Stimulated activated CD4-positive, alpha-beta T cell treated with anti-CD3 and anti-CD28 coated beads, Interleukin-2, amount 100 ng/mL, for 24 hours (primary cell): Measurements from ENCODE around the gene CD101.

Source experiments
- DNase-seq, 2 donors: peaks; one replicate each; pipeline ENCODE4 v3.0.0-alpha.2; 2020

CD101 gene

GRCh38 chr1:116987256-116987555 lies 14.4 kb upstream of the CD101 start:
- DNase-seq = peak; percentile 73 to 74

GRCh38 chr1:116988248-116988647 lies 13.3 kb upstream of the CD101 start:
- DNase-seq = no peak

- no peak for DNase-seq
These were observed 12.7 kb upstream of the CD101 start for GRCh38 chr1:116988908-116989307.

DNA sequence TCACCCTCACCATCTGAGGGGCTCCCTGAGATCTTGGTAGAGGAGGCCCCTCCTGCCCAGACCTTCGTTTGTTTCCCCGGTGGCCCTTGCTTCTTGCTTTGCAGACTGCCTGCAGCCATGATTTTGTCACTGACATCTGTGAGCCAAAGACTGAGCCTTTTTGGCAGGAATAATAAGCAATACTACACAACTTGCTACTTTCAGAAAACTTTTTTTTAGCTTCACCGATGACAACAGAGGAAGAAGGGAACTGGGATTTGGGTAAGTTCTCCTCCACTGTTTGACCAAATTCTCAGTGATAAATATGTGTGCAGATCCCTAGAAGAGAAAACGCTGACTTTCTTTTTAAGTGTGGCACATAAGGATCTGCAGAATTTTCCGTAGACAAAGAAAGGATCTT lies 11.7 kb upstream of the CD101 start:
- DNase-seq = no peak

DNA sequence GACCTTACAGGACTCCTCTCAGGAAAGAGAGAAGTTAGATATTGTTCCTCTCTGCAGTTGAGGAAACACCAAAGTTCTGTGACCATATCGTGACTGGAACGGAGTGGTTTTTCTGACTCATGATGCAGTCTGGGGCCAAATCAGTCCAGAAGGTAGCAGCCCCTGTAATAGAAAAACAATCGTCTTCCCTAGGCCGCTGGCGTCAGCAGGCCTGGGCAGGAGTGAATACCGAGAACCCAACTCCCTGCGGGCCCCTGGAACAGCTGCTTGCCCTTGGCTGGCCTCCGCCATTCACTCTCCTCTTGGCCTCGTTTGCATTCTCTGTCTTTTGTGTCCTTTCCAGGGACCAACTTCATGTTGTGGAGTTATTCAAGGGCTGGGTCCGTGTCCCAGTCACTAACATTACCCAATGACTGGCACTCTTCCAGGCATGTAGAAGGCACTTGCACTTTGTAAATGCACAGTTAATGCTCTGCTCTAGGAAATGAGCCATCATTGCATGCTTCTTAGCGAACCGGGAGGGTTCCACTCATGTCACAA lies 10.9 kb upstream of the CD101 start:
- no peak for DNase-seq

DNA sequence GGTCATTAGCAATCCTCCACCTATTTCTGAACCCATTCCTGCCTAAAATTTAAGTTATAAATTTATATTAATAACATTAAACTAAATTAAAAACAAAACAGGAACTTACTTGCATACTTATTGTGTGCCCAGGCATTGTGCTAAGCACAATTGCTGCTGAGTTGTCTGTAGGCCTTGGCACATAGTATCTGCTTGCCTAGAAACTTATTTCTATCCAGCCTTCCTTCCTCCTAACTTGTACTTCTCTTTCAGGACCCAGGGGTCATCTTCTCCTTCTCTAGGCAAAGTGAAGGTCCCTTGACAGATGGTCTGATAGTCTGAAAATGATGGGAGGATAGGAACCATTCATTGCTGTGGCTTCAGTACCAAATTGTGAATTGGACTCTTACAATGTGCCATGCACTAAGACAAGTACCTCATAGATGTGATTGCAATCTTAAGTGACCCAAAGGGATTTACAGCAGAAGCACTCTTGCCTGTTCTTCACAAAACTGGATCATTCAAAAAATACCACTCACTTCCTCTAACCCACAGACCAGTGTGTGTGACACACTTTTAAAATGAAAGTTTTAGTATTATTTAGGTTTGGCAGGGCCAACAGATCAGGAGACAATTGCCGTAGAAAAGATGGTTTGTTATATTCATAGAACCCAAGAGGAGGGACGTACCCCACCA lies 10.3 kb upstream of the CD101 start:
- no peak for DNase-seq

DNA sequence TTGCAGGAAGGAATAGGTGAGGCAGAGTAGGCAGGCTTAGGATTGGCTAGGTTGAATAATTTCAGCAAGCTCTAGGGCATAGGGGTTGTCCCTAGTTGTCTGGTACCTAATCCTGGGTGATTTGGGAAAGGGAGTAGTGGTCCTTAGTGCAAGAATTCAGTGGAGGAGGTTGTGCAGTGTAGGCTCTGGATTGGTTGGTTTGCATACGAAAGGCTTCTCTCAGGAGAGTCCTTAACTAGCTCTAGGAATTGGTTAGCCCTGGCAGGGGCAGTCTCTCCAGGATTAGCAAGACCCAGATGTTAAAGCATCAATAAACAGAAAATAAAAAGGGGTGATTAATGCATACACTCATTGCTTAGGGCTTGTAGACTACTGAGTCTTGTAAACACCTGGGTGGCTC lies 9.6 kb upstream of the CD101 start:
- DNase-seq = no peak

DNA sequence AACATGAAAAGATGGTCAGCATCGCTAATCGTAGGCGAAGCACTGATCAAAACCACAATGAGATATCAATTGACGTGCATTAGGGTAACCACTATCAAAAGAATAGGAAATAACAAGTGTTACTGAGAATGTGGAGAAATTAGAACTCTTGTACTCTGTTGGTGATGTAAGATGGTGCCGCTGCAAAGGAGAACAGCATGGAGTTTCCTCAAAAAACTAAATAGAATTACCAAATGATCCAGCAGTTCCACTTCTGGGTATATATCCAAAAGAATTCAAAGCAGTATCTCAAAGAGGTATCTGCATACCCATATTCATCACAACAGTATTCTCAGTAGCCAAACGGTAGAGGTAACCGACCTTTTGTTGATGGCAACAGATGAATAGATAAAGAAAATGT lies 8.3 kb upstream of the CD101 start:
- DNase-seq = no peak

GRCh38 chr1:116994411-116994810 lies 7.1 kb upstream of the CD101 start:
- no peak for DNase-seq

DNA sequence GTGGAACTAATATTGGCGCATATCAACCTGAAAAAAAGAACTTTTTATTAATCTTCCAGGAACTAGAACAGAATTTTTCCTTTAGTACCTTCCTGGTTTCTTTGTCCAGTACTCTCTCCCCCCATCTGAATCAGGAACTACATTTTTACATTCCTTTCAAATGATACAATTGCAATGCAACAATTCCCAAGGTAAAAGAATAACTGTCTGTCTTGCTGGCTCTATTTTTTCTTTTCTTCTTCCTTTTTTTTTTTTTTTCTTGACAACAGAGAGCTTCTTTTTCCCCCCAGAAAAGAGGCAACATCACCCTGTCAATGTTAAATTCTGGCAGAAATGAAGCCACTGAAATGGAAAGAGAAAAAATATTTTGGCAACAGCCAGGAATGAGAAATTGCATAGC lies 4.5 kb upstream of the CD101 start:
- no peak for DNase-seq

DNA sequence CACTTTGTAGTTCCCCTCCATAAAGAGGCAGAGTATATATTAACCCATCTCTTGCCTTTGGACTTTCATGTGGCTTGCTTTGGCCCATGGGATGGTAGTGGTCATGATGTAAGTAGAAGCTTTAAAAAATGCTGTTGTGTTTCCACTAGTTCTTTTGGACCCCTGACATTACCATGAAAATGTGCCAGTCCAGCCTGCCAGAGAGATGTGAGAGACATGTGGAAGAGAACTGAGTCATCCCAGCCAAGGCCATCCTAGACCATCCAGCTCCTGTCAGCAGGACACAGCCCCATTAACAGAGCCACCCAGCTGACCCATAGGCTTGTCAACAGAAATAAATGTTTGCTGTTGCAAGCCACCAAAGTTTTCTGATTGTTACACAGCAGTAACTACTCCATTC lies 3.9 kb upstream of the CD101 start:
- no peak for DNase-seq

DNA sequence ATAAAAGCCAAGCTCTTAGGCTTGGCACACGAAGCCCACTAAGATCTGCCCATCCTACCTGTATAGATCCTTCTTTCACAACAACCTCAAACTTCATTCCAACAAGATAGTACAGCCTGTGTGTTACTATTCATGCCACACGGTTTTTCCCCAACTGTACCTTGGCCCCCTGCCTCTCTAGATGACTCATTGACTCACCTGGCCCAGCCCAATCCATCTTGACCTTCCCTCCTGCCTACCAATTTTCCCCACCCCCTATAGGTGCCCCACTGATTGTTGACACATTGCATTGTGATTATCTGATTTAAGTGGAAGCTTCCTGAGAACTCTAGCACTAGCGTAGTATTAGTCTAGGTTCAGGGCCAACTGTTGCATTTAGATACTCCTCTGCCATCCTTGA lies 2.0 kb upstream of the CD101 start:
- no peak for DNase-seq

DNA sequence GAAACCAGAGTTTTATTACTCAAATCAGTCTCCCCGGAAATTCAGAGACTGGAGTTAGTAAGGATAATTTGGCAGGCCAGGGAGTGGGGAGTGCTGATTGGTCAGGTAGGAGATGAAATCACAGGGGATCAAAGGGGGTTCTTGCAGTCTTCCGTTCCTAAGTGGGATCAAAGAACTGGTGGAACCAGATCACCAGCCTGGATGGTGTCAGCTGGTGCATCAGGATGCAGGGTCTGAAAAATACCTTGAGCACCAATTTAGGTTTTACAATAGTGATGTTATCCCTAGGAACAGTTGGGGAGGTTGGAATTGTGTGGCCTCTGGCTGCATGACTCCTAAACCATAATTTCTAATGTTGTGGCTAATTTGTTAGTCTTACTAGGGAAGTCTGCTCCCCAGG lies 1.4 kb upstream of the CD101 start:
- no peak for DNase-seq

DNA sequence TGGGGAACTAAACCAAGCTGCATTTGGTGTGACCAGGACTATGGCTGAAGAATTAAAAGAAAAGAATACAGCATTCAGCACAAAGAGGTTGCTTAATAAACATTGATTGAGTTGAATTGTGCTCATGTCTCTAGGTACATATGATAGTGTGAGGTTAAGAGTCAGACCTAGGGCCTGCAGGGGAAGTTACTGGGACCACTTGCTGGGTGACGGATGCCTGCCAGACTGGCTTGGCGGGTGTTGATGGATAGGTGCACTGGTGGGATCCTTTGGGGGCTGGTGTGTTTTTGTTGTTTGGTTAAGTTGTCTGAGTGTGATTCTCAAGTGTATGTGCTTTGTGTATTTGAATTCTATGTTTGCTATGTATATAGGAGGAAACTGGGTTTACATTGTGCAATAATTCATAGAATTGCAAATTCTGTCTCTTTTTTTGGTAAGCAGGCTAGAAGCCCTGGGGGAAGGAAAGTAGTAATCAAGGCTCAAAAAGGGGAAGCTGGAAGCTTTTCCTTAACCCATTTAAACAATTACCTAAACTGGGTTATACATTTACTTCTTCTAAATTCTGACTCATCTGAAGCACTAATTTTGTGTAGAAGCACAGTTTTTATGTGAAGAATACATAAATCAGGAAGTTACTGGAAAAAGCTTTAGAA lies 1.8 kb downstream of the CD101 start:
- DNase-seq = no peak

DNA sequence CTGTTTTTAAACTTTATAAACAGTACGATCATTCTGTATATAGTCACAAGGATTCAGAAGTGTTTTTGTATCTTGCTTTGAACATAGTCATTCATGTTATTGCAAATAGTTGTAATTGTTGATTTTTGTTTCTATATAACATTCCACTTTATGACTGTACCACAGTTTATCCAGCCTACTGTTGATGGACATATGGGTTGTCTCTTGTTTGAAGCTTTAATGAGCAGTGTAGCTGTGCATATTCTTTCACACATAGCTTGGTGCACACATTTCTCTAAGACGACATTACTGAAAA lies 6.1 kb downstream of the CD101 start:
- DNase-seq = no peak

DNA sequence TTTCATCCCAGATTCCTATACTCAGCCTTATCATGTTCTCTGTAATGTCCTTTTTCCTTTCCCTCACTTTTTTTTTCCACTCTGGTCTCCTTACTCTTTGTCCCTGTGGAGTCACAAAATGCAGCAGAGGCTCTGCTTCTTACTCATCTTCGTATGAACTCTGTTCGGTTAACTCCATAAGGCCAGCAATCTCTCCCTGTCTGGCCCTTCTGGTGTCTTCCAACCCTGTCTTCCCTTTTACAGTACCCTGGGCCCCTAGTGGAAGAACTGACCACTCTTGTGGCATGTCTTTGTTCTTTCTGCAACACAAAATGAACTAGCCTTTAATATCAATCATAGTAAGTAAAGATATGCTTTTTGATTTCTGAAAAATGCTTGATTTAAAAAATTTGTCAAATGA lies 7.1 kb downstream of the CD101 start:
- no peak for DNase-seq

- no peak for DNase-seq
These were observed 7.6 kb downstream of the CD101 start for GRCh38 chr1:117009132-117009531.

DNA sequence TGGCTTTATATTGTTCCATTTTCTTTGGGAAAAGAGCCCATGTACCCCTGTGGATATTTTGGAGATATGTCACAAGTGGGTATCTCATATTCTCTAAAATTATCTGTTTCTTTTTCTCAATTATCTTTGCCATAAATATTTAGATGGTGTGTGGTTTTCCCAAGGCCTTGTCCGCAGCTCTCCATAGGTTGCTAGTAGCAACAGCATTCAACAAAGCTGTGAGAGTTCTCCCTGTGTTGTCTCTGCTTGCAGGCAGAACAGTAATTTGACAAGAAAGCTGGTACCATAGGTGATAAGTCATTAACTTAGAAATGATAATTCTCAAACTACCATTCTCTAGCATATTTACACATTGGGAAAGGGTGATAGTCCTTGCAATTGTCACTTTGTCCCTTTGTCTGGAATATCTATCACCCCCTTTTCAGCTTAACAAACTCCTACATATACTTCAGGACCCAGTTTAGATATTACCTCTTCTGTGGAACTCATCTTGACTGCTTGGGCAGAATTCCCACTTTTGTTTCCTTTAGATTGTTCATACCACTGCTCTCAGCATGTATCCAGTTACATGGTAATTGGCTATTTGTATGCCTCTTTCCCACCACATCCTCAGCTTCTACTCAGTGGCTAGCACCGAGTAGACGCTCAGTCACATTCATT lies 8.9 kb downstream of the CD101 start:
- DNase-seq = no peak

DNA sequence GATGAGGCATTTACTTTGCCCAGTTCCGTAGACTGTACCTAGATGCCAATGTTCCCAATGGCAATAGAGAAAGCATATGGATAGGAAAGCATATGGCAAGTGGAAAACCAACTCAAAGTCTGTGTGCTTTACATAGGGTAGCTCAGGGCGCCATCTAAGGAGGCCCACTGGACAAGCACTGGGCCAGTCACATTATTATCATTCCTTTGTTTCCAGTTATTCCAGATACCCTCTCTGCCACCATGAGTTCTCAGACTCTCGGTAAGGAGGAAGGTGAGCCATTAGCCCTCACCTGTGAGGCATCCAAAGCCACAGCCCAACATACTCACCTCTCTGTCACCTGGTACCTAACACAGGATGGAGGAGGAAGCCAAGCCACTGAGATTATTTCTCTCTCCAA lies 9.8 kb downstream of the CD101 start:
- no peak for DNase-seq

- DNase-seq = no peak
These were observed 11.8 kb downstream of the CD101 start for GRCh38 chr1:117013309-117013858.

GRCh38 chr1:117014209-117014608 lies 12.6 kb downstream of the CD101 start:
- DNase-seq = peak; percentile 16 to 25

DNA sequence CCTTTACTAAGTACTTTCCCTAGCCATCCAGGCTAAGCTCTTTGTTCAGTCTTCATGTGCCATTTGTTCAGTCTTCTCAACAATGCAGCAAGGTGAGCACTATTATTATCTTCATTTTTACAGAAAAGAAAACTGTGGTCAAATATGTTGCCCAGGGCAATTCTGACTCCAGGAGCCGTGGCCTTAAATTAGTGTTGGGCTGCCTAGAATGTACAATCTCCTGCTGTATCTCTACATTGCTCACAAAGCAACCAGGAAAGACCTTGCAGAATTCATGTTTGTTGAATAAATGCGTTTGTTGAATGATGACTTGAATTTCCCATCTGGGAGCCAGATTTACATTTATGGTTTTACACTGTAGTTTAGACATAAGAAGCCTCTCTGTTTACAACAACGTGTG lies 14.2 kb downstream of the CD101 start:
- no peak for DNase-seq

DNA sequence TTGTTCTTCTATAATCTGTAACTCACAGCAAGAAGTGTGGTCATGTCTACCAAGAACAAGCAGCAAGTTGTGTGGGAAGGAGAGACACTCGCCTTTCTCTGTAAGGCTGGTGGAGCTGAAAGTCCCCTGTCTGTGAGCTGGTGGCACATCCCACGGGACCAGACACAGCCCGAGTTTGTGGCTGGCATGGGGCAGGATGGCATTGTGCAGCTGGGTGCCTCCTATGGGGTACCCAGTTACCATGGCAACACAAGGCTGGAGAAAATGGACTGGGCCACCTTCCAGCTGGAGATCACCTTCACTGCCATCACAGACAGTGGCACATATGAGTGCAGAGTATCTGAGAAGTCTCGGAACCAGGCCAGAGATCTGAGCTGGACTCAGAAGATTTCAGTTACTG lies 15.5 kb downstream of the CD101 start:
- peak in 1 of 2 donors; percentile 20 for DNase-seq

DNA sequence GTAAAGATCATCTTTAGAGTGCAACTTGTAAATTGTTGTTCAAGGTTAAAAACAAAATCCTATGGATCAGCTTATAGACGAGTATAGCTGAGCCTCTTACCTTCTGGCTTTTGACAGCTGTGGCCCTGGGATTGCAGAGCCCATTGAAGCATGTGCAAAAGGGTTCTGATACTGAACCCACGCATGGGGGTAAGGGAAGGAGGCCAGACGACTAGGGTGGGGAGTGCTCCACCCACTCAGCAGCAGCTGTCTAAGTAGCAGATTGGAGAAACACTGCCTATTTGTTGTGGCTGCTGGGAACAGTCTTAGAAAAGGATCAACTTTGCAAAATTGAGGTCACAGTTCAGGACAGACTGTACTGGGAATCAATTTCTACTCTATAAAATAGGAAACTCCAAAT lies 16.1 kb downstream of the CD101 start:
- no peak for DNase-seq
